Stimulated activated memory B cell treated with anti-CD40 and anti-IgM and Interleukin-4, amounts not matched to agents 10 μg/mL and 1 μg/mL and 100 μg/mL, for 72 hours (primary cell): ENCODE measurements around the gene SUPT7L.

Source experiments
- ATAC-seq: fragments of 150-1000 bp; cut with Tn5 transposase; 2 replicates; pipeline ENCODE4 v1.10.0; 2021
- H3K27ac Mint-ChIP-seq: one replicate; pipeline ENCODE4 v1.8.0; 2022; ENCODE audit warnings: mild to moderate bottlenecking, mixed read lengths
- H3K27me3 Mint-ChIP-seq: one replicate; pipeline ENCODE4 v1.8.0; 2022; ENCODE audit warnings: mixed read lengths
- H3K36me3 Mint-ChIP-seq: one replicate; pipeline ENCODE4 v1.8.0; 2022; ENCODE audit warnings: mixed read lengths
- H3K4me1 Mint-ChIP-seq: one replicate; pipeline ENCODE4 v1.8.0; 2022; ENCODE audit warnings: mixed read lengths
- H3K4me3 Mint-ChIP-seq: one replicate; pipeline ENCODE4 v1.8.0; 2022; ENCODE audit warnings: mild to moderate bottlenecking, moderate library complexity, mixed read lengths
- H3K9me3 Mint-ChIP-seq: one replicate; pipeline ENCODE4 v1.8.0; 2022; ENCODE audit warnings: mixed read lengths

The SUPT7L gene, protein sequence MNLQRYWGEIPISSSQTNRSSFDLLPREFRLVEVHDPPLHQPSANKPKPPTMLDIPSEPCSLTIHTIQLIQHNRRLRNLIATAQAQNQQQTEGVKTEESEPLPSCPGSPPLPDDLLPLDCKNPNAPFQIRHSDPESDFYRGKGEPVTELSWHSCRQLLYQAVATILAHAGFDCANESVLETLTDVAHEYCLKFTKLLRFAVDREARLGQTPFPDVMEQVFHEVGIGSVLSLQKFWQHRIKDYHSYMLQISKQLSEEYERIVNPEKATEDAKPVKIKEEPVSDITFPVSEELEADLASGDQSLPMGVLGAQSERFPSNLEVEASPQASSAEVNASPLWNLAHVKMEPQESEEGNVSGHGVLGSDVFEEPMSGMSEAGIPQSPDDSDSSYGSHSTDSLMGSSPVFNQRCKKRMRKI

GRCh38 chr2:27663285-27664153 lies at the start of gene SUPT7L, which contains the start of gene SLC4A1AP:
Gene SUPT7L, minus strand, starts transcription at chr2:27663614. Its CDS starts 1,422 bp downstream, at chr2:27662192.
Gene SLC4A1AP, plus strand, starts transcription at chr2:27663889. Its CDS starts 26 bp downstream, at chr2:27663915.
- H3K9me3 Mint-ChIP-seq, result no peaks in the 10 kb centered on the region

GRCh38 chr2:27713201-27713600 lies 49.8 kb upstream of the SUPT7L start:
- Mint-ChIP-seq H3K27ac (no peak overlapping the region), H3K4me3 (no peak overlapping the region), H3K36me3 (no peaks in the 10 kb centered on the region), H3K27me3 (peaks cover 53% of the 10 kb centered on the region), H3K4me1 (peaks cover 12% of the 10 kb centered on the region), H3K9me3 (no peaks in the 10 kb centered on the region)
- no peak for ATAC-seq

More at GRCh38 chr2:27663285-27664153, at the start of gene SUPT7L, which contains the start of gene SLC4A1AP:
- no peaks in the 10 kb centered on the region for H3K27me3 Mint-ChIP-seq
- peak within 1 kb of the TSS; percentile 99 for H3K4me3 Mint-ChIP-seq
- peaks cover 32% of the 10 kb centered on the region for H3K36me3 Mint-ChIP-seq
- H3K4me1 Mint-ChIP-seq, result peaks cover 65% of the 10 kb centered on the region
- ATAC-seq, result peak; percentile 91
- peak within 1 kb of the TSS; percentile 98 for H3K27ac Mint-ChIP-seq

DNA sequence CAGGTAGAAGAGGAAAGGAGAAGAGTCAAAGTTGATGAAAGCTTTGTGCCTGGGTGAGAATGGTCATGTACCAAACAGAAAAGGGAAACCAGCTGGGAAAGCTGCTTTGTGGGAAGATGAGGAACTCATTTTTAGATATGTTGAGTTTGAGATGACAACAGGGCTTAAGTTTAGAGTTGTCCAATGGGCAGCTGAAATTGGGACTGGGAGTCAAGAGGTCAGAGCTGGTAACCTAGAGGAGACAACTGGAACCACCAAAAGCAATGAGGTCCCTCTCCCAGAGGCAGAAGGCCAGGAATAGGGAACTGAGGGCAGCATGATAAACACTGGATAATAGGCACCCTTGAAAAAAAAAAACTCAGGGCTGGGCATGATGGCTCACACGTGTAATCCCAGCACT lies 49.1 kb upstream of the SUPT7L start:
- Mint-ChIP-seq H3K27ac (no peak overlapping the region), H3K4me3 (no peak overlapping the region), H3K27me3 (peaks cover 56% of the 10 kb centered on the region), H3K9me3 (no peaks in the 10 kb centered on the region), H3K4me1 (peaks cover 12% of the 10 kb centered on the region), H3K36me3 (no peaks in the 10 kb centered on the region)
- ATAC-seq, result no peak

GRCh38 chr2:27711804-27712203 lies 48.4 kb upstream of the SUPT7L start:
- ATAC-seq, result no peak
- Mint-ChIP-seq H3K27me3 (peaks cover 49% of the 10 kb centered on the region), H3K4me3 (no peak overlapping the region), H3K9me3 (no peaks in the 10 kb centered on the region), H3K27ac (no peak overlapping the region), H3K36me3 (no peaks in the 10 kb centered on the region), H3K4me1 (peaks cover 8% of the 10 kb centered on the region)

GRCh38 chr2:27710640-27711430 lies 47.4 kb upstream of the SUPT7L start:
- ATAC-seq, result no peak
- Mint-ChIP-seq H3K27ac (no peak overlapping the region), H3K4me1 (no peaks in the 10 kb centered on the region), H3K36me3 (no peaks in the 10 kb centered on the region), H3K4me3 (no peak overlapping the region), H3K9me3 (no peaks in the 10 kb centered on the region), H3K27me3 (peaks cover 39% of the 10 kb centered on the region)

DNA sequence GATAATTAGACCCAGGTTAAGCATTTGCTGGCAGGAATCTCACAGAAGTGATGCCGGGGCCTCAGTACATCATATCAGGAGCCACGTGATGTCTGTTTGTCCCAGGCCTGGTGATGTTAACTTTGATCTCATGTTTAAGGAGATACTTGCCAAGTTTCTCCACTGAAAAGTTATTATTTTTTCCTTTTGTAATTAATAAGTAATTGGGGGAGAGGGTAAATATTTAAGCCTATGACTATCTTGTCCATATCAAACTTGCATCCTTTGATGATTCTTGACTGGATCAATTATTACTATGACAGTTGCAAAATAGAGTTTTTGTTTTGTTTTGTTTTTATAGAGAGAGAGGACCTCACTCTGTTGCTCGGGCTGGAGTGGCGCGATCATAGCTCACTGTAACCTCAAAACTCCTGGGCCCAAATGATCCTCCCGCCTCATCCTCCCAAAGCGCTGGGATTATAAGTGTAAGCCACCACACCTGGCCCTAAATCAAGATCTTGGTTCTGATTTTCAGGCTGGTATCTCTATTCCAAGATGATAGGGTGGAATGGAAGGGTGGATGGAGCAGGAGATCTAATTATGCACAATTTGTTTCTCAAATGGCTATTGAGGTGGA lies 46.7 kb upstream of the SUPT7L start:
- no peaks in the 10 kb centered on the region for H3K4me1 Mint-ChIP-seq
- H3K9me3 Mint-ChIP-seq, result no peaks in the 10 kb centered on the region
- H3K36me3 Mint-ChIP-seq, result no peaks in the 10 kb centered on the region
- peaks cover 37% of the 10 kb centered on the region for H3K27me3 Mint-ChIP-seq
- H3K27ac Mint-ChIP-seq, result no peak overlapping the region
- ATAC-seq, result no peak
- no peak overlapping the region for H3K4me3 Mint-ChIP-seq

GRCh38 chr2:27709326-27709725 lies 45.9 kb upstream of the SUPT7L start:
- Mint-ChIP-seq H3K9me3 (no peaks in the 10 kb centered on the region), H3K27me3 (peaks cover 29% of the 10 kb centered on the region), H3K27ac (no peak overlapping the region), H3K4me1 (no peaks in the 10 kb centered on the region), H3K36me3 (no peaks in the 10 kb centered on the region), H3K4me3 (no peak overlapping the region)
- ATAC-seq, result no peak

DNA sequence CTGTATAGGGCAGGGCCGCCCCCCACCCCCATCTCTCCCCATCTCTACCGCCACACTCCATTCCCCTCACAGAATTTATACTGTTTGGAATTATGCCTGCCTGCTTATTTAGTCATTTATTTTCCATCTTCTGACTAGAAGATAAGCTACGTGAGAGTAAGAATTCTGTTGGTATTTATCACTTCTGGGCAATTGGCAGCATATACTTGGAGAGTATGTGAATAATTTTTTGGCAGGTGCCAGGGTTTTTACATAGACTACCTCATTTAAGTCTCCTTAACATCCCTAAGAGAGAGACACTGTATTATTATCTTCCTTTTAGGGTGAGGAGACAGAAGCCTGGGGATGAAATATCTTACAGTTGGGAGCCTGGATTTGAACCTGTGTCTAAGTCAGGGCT lies 45.3 kb upstream of the SUPT7L start:
- H3K4me1 Mint-ChIP-seq, result peaks cover 5% of the 10 kb centered on the region
- no peak overlapping the region for H3K27ac Mint-ChIP-seq
- no peaks in the 10 kb centered on the region for H3K36me3 Mint-ChIP-seq
- no peaks in the 10 kb centered on the region for H3K9me3 Mint-ChIP-seq
- H3K27me3 Mint-ChIP-seq, result peaks cover 28% of the 10 kb centered on the region
- ATAC-seq, result no peak
- H3K4me3 Mint-ChIP-seq, result no peak overlapping the region

DNA sequence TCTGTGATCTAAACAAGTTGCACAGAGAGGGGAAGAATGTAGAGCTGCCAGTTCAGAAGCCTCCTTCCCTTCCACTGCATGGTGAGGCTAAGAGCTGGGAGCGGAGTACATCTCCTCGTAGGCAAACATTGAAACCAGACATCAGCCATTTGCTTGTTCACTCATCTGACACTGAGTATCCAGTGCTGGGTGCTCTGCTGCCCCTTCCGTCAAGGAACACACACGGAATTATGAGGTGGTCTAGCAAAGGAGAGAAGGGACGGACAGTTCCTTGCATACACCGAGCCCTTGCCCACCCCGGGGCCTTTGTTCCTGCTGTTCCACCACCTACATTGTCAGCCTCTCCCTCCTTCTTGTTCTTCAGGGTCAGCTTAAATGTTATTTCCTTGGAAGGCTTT lies 44.8 kb upstream of the SUPT7L start:
- Mint-ChIP-seq H3K4me1 (peaks cover 8% of the 10 kb centered on the region), H3K27ac (no peak overlapping the region), H3K4me3 (no peak overlapping the region), H3K36me3 (no peaks in the 10 kb centered on the region), H3K27me3 (peaks cover 27% of the 10 kb centered on the region), H3K9me3 (no peaks in the 10 kb centered on the region)
- no peak for ATAC-seq

- no peak overlapping the region for H3K27ac Mint-ChIP-seq
- H3K4me1 Mint-ChIP-seq, result peaks cover 8% of the 10 kb centered on the region
- no peak for ATAC-seq
Observed at GRCh38 chr2:27707462-27708256, 44.2 kb upstream of the SUPT7L start.

DNA sequence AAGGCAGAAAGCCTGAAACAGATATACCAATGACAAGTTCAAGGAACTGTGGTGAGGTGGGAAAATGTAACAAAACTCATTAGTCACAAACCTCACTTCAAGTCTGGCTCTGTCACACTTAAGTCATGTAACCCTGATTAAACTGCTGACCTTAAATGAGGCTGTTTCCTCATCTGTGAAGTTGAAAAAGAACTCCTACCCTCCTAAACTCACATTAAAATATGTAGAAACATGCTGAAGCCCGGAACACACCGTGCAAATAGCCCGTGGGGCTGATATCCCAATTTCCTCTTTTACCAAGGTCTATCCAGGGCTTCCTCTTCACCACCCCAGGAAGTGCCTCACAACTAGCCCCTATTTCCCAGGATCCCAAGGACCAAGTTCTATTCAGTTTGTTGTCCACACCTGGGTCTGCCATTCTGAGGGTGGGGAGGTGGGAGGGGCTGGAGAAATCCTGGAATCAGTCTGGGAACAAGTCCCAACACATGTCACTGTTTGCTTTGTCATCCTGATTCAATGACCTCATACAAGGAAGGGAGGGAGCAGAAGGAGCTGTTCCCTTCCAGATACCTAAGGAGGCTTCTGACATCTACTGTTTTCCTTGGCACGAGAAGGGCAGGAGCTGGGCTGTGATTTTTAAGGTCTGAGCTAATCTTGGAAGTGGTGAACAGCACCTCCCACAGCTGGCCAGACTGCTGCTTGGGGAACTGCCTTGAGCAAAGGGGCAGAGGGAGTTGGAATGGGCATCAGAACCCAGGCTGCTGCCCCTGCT lies 42.6 kb upstream of the SUPT7L start:
- Mint-ChIP-seq H3K4me3 (no peak overlapping the region), H3K27ac (no peak overlapping the region), H3K27me3 (peaks cover 10% of the 10 kb centered on the region), H3K9me3 (no peaks in the 10 kb centered on the region), H3K36me3 (no peaks in the 10 kb centered on the region), H3K4me1 (peaks cover 8% of the 10 kb centered on the region)
- no peak for ATAC-seq

More at GRCh38 chr2:27707462-27708256, 44.2 kb upstream of the SUPT7L start:
- no peaks in the 10 kb centered on the region for H3K9me3 Mint-ChIP-seq
- no peak overlapping the region for H3K4me3 Mint-ChIP-seq
- H3K36me3 Mint-ChIP-seq, result no peaks in the 10 kb centered on the region
- peaks cover 21% of the 10 kb centered on the region for H3K27me3 Mint-ChIP-seq

GRCh38 chr2:27704342-27704876 lies 41.0 kb upstream of the SUPT7L start:
- no peak for ATAC-seq
- Mint-ChIP-seq H3K4me1 (peaks cover 8% of the 10 kb centered on the region), H3K9me3 (no peaks in the 10 kb centered on the region), H3K4me3 (no peak overlapping the region), H3K27ac (no peak overlapping the region), H3K36me3 (no peaks in the 10 kb centered on the region), H3K27me3 (peaks cover 10% of the 10 kb centered on the region)

- ATAC-seq, result peak; percentile 78
- Mint-ChIP-seq H3K9me3 (no peaks in the 10 kb centered on the region), H3K27ac (no peak overlapping the region), H3K27me3 (peaks cover 9% of the 10 kb centered on the region), H3K4me3 (no peak overlapping the region), H3K36me3 (peaks cover under 1% of the 10 kb centered on the region), H3K4me1 (peaks cover 8% of the 10 kb centered on the region)
Observed at GRCh38 chr2:27703638-27704341, 40.4 kb upstream of the SUPT7L start.
